NCI-H2107 (cell line): ENCODE measurements around the gene PIEZO1.

Experiments
- DNase-seq: peaks from one replicate; lab custom pipeline; 2025; lab: John Stamatoyannopoulos, UW

PIEZO1 gene

GRCh38 chr16:88733630-88734360, 51.2 kb downstream of the PIEZO1 start:
- no peak for DNase-seq

GRCh38 chr16:88732961-88733294, 52.1 kb downstream of the PIEZO1 start:
- no peak for DNase-seq

- DNase-seq, result no peak
Measured at GRCh38 chr16:88732172-88732960, 52.7 kb downstream of the PIEZO1 start.

- no peak for DNase-seq
Measured at GRCh38 chr16:88731699-88732098, 53.3 kb downstream of the PIEZO1 start.

- DNase-seq, result no peak
Measured at GRCh38 chr16:88730632-88731607, 54.1 kb downstream of the PIEZO1 start.

- DNase-seq, result no peak
Measured at GRCh38 chr16:88727871-88728270, 57.1 kb downstream of the PIEZO1 start.

- DNase-seq, result no peak
Measured at GRCh38 chr16:88726981-88727380, 58.0 kb downstream of the PIEZO1 start.

GRCh38 chr16:88726408-88726749, 58.6 kb downstream of the PIEZO1 start:
- DNase-seq, result no peak

GRCh38 chr16:88725609-88726407, 59.2 kb downstream of the PIEZO1 start:
- DNase-seq, result no peak

GRCh38 chr16:88724855-88725555, 60.0 kb downstream of the PIEZO1 start:
- DNase-seq, result no peak

GRCh38 chr16:88723911-88724310, 61.1 kb downstream of the PIEZO1 start:
- DNase-seq, result no peak

- no peak for DNase-seq
Measured at GRCh38 chr16:88723507-88723887, 61.5 kb downstream of the PIEZO1 start.

GRCh38 chr16:88722784-88723506, 62.1 kb downstream of the PIEZO1 start:
- no peak for DNase-seq

GRCh38 chr16:88721815-88722755, 62.9 kb downstream of the PIEZO1 start:
- no peak for DNase-seq

- no peak for DNase-seq
Measured at GRCh38 chr16:88721236-88721635, 63.8 kb downstream of the PIEZO1 start.

GRCh38 chr16:88720396-88720970, 64.5 kb downstream of the PIEZO1 start:
- DNase-seq, result no peak

- no peak for DNase-seq
Measured at GRCh38 chr16:88719933-88720296, 65.1 kb downstream of the PIEZO1 start.

- no peak for DNase-seq
Measured at GRCh38 chr16:88719267-88719932, 65.6 kb downstream of the PIEZO1 start.
